HepG2 (cell line): ENCODE measurements around the gene FAM174C. TPM values are rescaled to one million over a fixed set of nuclear protein-coding genes. Genes with fewer than 3 reads are reported as not detected.

Experiments used
- NFRKB ChIP-seq: fragments of 450-650 bp; IDR thresholded peaks from 2 replicates; pipeline ENCODE4 v1.6.1; 2017
- PAX8 ChIP-seq: sonication (generic); formaldehyde crosslinking; IDR thresholded peaks from 2 replicates; pipeline ENCODE4 v1.8.0; 2022; ENCODE audit warnings: mild to moderate bottlenecking, missing genetic modification reagents, borderline replicate concordance
- POLR2G ChIP-seq: fragments of 200-400 bp; formaldehyde crosslinking; IDR thresholded peaks from 2 replicates; pipeline ENCODE4 v1.6.1; 2018; ENCODE audit warnings: mild to moderate bottlenecking, low read depth, low read length, moderate library complexity
- TARDBP ChIP-seq: sonication (generic); formaldehyde crosslinking; IDR thresholded peaks from 2 replicates; pipeline ENCODE4 v1.8.0; 2022; ENCODE audit warnings: mild to moderate bottlenecking, missing genetic modification reagents
- TOPORS ChIP-seq: sonication (generic); formaldehyde crosslinking; IDR thresholded peaks from 2 replicates; pipeline ENCODE4 v1.8.0; 2023; ENCODE audit warnings: mild to moderate bottlenecking, missing genetic modification reagents
- ZKSCAN8 ChIP-seq: IDR thresholded peaks from 2 replicates; pipeline ENCODE4 v1.6.1; 2016; ENCODE audit warnings: borderline replicate concordance, missing genetic modification reagents, missing compliant biosample characterization
- ZNF143 ChIP-seq: sonication (generic); formaldehyde crosslinking; IDR thresholded peaks from 2 replicates; pipeline ENCODE4 v1.4.0; 2020; ENCODE audit warnings: missing genetic modification reagents
- ZNF354B ChIP-seq: sonication (generic); formaldehyde crosslinking; IDR thresholded peaks from 2 replicates; pipeline ENCODE4 v1.8.0; 2022; ENCODE audit warnings: mild to moderate bottlenecking, missing genetic modification reagents
- polyA plus RNA-seq, 8 experiments: library from polyadenylated mRNA; depleted of rRNA in 3 of 8; stranded (reverse) in 7 of 8; unstranded in 1 of 8; fragments of >200 nt; fragmentation: Illumina TruSeq in 4 of 8; extraction: Trizol in 4 of 8; gene quantifications; 2 replicates each; pipeline versions ENCODE4 v1.2.1 to v1.2.3, GENCODE V29; 2011 to 2016; ENCODE audit warnings: low read depth in 4 of 8, missing spikeins in 1 of 8, mixed read lengths in 1 of 8; ENCODE audit not compliant: insufficient read depth in 1 of 8
- total RNA-seq, 5 experiments: library from RNA; depleted of rRNA; stranded (reverse); fragments of >200 nt; fragmentation: Illumina TruSeq; extraction: Trizol; gene quantifications; 2 replicates each; pipeline ENCODE4 v1.2.3, GENCODE V29; 2016; ENCODE audit warnings: low read depth in 1 of 5
- TF ChIP-seq, protein P1 (sequence below): sonication (generic); formaldehyde crosslinking; IDR thresholded peaks from 2 replicates; pipeline ENCODE4 v1.4.0; 2020; ENCODE audit warnings: missing genetic modification reagents, borderline replicate concordance
- TF ChIP-seq, protein P2 (sequence below), 2 experiments: sonication (generic) in 1 of 2; formaldehyde crosslinking in 1 of 2; IDR thresholded peaks; 2 replicates each; pipeline versions ENCODE4 v1.6.1 to v1.9.0; 2014 to 2022; ENCODE audit warnings: antibody characterized with exemption in 1 of 2, borderline replicate concordance in 1 of 2, inconsistent platforms in 1 of 2, low read depth in 1 of 2, missing genetic modification reagents in 1 of 2
- TF ChIP-seq, protein P3 (sequence below): sonication (generic); formaldehyde crosslinking; IDR thresholded peaks from 2 replicates; pipeline ENCODE4 v1.4.0; 2020; ENCODE audit warnings: missing genetic modification reagents, borderline replicate concordance
- TF ChIP-seq, protein P4 (sequence below): sonication (generic); formaldehyde crosslinking; IDR thresholded peaks from 2 replicates; pipeline ENCODE4 v1.4.0; 2020; ENCODE audit warnings: mild to moderate bottlenecking, missing genetic modification reagents

FAM174C gene
- total and polyA plus RNA-seq, 2 of the 13 experiments (the other 11 are each of a cell fraction or from before 2014, with no cell fraction given): 19.5 to 31.3 TPM

DNA sequence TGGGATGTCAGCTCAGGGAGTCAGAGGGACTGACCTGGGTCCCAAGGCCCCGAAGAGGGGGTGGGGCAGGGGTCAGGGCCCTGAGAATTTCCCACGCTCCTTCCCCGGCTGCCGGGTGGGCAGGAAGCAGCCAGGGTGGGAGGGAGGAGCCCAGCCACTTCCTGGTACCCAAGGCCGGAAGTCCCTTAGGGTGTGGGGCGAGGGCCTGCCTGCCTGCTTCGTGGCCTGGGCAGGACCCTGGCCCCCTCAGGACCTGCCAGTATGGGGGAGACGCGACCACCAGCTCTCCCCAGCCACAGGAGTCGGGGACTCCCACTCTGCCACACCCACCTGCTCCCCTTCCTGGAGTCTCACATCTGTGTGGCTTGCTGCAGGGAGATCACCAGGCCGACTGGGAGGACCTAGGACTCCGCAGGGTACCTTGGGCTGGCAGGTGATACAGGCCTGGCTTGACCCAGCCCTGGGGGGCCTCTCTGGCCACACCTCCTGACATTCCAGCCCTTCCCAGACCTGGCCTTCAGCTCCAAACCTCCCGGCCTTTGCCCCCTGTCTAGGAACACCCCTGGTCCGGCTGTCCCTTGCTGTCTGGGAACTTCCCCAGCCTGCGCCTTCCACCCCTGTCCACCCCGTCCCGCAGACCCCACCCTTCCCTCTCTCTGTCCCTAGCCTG, 16.0 kb upstream of the FAM174C start (continued):
- TF ChIP-seq, protein P1, sequence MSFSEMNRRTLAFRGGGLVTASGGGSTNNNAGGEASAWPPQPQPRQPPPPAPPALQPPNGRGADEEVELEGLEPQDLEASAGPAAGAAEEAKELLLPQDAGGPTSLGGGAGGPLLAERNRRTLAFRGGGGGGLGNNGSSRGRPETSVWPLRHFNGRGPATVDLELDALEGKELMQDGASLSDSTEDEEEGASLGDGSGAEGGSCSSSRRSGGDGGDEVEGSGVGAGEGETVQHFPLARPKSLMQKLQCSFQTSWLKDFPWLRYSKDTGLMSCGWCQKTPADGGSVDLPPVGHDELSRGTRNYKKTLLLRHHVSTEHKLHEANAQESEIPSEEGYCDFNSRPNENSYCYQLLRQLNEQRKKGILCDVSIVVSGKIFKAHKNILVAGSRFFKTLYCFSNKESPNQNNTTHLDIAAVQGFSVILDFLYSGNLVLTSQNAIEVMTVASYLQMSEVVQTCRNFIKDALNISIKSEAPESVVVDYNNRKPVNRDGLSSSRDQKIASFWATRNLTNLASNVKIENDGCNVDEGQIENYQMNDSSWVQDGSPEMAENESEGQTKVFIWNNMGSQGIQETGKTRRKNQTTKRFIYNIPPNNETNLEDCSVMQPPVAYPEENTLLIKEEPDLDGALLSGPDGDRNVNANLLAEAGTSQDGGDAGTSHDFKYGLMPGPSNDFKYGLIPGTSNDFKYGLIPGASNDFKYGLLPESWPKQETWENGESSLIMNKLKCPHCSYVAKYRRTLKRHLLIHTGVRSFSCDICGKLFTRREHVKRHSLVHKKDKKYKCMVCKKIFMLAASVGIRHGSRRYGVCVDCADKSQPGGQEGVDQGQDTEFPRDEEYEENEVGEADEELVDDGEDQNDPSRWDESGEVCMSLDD (CRISPR knock-in tag): peak; percentile 74; the same call in 1 of the 2 replicates
- TF ChIP-seq, protein P2, sequence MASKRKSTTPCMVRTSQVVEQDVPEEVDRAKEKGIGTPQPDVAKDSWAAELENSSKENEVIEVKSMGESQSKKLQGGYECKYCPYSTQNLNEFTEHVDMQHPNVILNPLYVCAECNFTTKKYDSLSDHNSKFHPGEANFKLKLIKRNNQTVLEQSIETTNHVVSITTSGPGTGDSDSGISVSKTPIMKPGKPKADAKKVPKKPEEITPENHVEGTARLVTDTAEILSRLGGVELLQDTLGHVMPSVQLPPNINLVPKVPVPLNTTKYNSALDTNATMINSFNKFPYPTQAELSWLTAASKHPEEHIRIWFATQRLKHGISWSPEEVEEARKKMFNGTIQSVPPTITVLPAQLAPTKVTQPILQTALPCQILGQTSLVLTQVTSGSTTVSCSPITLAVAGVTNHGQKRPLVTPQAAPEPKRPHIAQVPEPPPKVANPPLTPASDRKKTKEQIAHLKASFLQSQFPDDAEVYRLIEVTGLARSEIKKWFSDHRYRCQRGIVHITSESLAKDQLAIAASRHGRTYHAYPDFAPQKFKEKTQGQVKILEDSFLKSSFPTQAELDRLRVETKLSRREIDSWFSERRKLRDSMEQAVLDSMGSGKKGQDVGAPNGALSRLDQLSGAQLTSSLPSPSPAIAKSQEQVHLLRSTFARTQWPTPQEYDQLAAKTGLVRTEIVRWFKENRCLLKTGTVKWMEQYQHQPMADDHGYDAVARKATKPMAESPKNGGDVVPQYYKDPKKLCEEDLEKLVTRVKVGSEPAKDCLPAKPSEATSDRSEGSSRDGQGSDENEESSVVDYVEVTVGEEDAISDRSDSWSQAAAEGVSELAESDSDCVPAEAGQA (IDR thresholded peaks at IDR 0.05; ENCODE audit: low read depth): no peak
- TF ChIP-seq, protein P2 (CRISPR knock-in tag; IDR thresholded peaks at IDR 0.05; ENCODE audit: borderline replicate concordance): no peak
- TF ChIP-seq ZNF354B (no peak), TARDBP (CRISPR knock-in tag) (peak; percentile 60; the same call in 1 of the 2 replicates), TOPORS (CRISPR knock-in tag) (peak; percentile 77; the same call in 1 of the 2 replicates), ZNF143 (CRISPR knock-in tag) (peak; percentile 14; the same call in 1 of the 2 replicates), NFRKB (no peak), ZKSCAN8 (0 out of 2 replicates have a peak, but pooled peaks have one; percentile 38), POLR2G (peak; percentile 95), PAX8 (CRISPR knock-in tag) (0 out of 2 replicates have a peak, but pooled peaks have one; percentile 34)
- TF ChIP-seq, protein P3, sequence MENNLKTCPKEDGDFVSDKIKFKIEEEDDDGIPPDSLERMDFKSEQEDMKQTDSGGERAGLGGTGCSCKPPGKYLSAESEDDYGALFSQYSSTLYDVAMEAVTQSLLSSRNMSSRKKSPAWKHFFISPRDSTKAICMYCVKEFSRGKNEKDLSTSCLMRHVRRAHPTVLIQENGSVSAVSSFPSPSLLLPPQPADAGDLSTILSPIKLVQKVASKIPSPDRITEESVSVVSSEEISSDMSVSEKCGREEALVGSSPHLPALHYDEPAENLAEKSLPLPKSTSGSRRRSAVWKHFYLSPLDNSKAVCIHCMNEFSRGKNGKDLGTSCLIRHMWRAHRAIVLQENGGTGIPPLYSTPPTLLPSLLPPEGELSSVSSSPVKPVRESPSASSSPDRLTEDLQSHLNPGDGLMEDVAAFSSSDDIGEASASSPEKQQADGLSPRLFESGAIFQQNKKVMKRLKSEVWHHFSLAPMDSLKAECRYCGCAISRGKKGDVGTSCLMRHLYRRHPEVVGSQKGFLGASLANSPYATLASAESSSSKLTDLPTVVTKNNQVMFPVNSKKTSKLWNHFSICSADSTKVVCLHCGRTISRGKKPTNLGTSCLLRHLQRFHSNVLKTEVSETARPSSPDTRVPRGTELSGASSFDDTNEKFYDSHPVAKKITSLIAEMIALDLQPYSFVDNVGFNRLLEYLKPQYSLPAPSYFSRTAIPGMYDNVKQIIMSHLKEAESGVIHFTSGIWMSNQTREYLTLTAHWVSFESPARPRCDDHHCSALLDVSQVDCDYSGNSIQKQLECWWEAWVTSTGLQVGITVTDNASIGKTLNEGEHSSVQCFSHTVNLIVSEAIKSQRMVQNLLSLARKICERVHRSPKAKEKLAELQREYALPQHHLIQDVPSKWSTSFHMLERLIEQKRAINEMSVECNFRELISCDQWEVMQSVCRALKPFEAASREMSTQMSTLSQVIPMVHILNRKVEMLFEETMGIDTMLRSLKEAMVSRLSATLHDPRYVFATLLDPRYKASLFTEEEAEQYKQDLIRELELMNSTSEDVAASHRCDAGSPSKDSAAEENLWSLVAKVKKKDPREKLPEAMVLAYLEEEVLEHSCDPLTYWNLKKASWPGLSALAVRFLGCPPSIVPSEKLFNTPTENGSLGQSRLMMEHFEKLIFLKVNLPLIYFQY: peak; percentile 63; the same call in 1 of the 2 replicates
- TF ChIP-seq, protein P4, sequence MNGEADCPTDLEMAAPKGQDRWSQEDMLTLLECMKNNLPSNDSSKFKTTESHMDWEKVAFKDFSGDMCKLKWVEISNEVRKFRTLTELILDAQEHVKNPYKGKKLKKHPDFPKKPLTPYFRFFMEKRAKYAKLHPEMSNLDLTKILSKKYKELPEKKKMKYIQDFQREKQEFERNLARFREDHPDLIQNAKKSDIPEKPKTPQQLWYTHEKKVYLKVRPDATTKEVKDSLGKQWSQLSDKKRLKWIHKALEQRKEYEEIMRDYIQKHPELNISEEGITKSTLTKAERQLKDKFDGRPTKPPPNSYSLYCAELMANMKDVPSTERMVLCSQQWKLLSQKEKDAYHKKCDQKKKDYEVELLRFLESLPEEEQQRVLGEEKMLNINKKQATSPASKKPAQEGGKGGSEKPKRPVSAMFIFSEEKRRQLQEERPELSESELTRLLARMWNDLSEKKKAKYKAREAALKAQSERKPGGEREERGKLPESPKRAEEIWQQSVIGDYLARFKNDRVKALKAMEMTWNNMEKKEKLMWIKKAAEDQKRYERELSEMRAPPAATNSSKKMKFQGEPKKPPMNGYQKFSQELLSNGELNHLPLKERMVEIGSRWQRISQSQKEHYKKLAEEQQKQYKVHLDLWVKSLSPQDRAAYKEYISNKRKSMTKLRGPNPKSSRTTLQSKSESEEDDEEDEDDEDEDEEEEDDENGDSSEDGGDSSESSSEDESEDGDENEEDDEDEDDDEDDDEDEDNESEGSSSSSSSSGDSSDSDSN: peak; percentile 82
